ENCODE results near the gene ENPP5. TPM values are rescaled to one million over a fixed set of nuclear protein-coding genes. Genes with fewer than 3 reads are reported as not detected.

The ENPP5 gene
- total and polyA plus RNA-seq, 12 donors = 1.8 to 6.0 (median 4.5) TPM

DNA sequence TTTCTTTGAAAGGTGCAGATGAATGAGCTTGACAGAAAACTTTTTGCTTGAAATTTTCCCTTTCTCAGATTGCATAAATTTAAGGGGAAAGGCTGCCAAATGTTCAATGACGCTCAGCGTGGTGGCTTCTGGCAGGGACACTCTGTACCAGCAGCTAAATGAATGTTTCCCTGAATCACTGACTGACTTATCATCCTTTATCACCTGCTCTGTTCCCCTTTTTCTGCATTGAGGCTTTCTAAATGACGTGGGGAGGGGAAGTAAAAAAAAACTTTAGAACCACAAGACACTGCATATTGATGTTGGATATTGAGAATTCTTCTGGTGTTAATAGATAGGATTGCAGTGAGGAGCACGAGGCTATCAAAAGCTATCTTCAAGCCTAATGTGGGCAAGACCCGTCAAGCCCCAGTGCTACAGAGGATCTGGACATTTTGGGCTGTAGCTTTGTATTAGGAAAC is 46.9 kb upstream of the ENPP5 start:
- Histone ChIP-seq H3K4me1 (peaks cover 0 to 39% (median 11%) of the 10 kb centered on the region in 9 donors), H3K27ac (peak overlapping the region in 5 of 10 donors; percentile 11 to 54 (median 31)), H3K9me3 (no peaks in the 10 kb centered on the region), H3K27me3 (no peaks in the 10 kb centered on the region), H3K36me3 (peaks cover 0 to 13% (median 0%) of the 10 kb centered on the region in 9 donors), H3K4me3 (no peak overlapping the region)
- no peak for DNase-seq
- ATAC-seq = peak in 6 of 8 donors; percentile 56 to 85 (median 74)
- TF ChIP-seq, protein P1, sequence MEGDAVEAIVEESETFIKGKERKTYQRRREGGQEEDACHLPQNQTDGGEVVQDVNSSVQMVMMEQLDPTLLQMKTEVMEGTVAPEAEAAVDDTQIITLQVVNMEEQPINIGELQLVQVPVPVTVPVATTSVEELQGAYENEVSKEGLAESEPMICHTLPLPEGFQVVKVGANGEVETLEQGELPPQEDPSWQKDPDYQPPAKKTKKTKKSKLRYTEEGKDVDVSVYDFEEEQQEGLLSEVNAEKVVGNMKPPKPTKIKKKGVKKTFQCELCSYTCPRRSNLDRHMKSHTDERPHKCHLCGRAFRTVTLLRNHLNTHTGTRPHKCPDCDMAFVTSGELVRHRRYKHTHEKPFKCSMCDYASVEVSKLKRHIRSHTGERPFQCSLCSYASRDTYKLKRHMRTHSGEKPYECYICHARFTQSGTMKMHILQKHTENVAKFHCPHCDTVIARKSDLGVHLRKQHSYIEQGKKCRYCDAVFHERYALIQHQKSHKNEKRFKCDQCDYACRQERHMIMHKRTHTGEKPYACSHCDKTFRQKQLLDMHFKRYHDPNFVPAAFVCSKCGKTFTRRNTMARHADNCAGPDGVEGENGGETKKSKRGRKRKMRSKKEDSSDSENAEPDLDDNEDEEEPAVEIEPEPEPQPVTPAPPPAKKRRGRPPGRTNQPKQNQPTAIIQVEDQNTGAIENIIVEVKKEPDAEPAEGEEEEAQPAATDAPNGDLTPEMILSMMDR (IDR thresholded peaks at IDR 0.05) = no peak
- 51 to 55% methylated on average over 5 of the region's 5 CpGs for WGBS, 2 donors
- intact Hi-C loops (cut with DNase I) = loop anchor here in 2 of 10 donors (5.0 to 10.0 kb wide), 2 partner anchors 125 to 417 kb away; no protein-coding TSS in a partner anchor

DNA sequence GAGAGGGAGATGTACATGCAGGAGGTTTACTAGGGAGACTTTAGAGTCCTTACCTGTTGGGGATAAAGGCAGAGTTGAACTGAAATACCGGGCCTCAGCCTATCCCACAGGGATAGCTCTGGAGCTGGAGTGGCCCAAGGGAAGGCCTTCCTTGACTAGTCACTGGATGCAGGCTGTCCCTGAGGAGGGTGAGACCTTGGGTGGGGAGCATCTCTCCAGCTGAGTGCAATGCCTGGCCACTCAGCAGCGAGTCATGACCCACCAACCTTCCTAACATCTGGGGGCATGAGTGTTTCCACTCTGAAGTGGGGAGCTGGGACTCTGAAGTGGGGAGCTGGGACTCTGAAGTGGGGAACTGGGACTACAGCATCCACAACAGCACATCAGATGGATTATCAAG is 46.1 kb upstream of the ENPP5 start:
- Histone ChIP-seq H3K9me3 (no peaks in the 10 kb centered on the region), H3K4me3 (no peak overlapping the region), H3K27ac (peak overlapping the region in 1 of 10 donors; percentile 18), H3K36me3 (peaks cover 0 to 6% (median 0%) of the 10 kb centered on the region in 9 donors), H3K27me3 (no peaks in the 10 kb centered on the region), H3K4me1 (peaks cover 0 to 39% (median 11%) of the 10 kb centered on the region in 9 donors)
- ATAC-seq = peak in 1 of 8 donors; percentile 51
- TF ChIP-seq, protein P1 (IDR thresholded peaks at IDR 0.05) = no peak
- 82 to 90% methylated on average over 2 of the region's 2 CpGs for WGBS, 2 donors
- no peak for DNase-seq
- intact Hi-C loops (cut with DNase I) = loop anchor here in 2 of 10 donors (5.0 to 10.0 kb wide), 2 partner anchors 125 to 418 kb away; no protein-coding TSS in a partner anchor

DNA sequence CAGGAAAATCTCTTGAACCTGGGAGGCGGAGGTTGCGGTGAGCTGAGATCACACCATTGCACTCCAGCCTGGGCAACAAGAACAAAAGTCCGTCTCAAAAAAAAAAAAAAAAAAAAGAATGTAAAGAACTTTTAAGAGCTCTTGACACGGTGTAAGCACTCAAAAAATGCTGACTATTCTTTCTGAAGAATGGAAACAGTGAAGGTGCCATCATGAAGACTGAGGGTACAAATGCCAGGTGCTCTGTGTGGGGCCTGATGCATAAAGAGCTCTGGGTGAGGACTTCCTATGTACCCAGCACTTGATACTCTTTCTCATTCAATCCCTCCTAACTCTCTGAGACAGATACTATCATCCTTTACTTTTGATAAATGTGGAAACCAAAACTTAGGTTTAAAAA is 45.0 kb upstream of the ENPP5 start:
- Histone ChIP-seq H3K9me3 (no peaks in the 10 kb centered on the region), H3K27ac (no peak overlapping the region), H3K4me3 (no peak overlapping the region), H3K4me1 (peaks cover 0 to 36% (median 11%) of the 10 kb centered on the region in 9 donors), H3K36me3 (no peaks in the 10 kb centered on the region), H3K27me3 (no peaks in the 10 kb centered on the region)
- intact Hi-C loops (cut with DNase I) = loop anchor here in 2 of 10 donors (5.0 to 10.0 kb wide), 2 partner anchors 123 to 419 kb away; no protein-coding TSS in a partner anchor
- TF ChIP-seq, protein P1 (IDR thresholded peaks at IDR 0.05) = no peak
- DNase-seq (no peak), ATAC-seq (no peak)
- WGBS, 2 donors = 81 to 92% methylated on average over 4 of the region's 4 CpGs

DNA sequence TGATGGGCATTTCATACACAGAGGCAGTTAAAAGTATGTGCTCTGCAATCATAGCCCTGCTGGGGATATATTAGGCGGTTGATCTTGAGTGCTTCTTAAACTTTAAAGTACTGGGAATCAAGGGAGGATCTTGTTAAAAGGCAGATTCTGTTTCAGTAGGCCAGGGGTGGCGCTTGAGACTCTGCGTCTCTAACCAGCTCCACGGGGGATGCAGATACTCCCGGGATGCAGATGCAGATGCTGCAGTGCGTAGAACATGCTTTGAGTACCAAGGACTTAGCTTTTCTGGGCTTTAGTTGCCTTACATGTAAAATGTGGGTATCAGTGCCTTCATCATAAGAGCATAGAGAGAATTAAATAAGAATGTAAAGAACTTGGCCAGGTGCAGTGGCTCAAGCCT is 44.4 kb upstream of the ENPP5 start:
- Histone ChIP-seq H3K27me3 (no peaks in the 10 kb centered on the region), H3K9me3 (no peaks in the 10 kb centered on the region), H3K4me1 (peaks cover 0 to 30% (median 8%) of the 10 kb centered on the region in 9 donors), H3K27ac (no peak overlapping the region), H3K4me3 (no peak overlapping the region), H3K36me3 (no peaks in the 10 kb centered on the region)
- 75 to 83% methylated on average over 6 of the region's 6 CpGs for WGBS, 2 donors
- intact Hi-C loops (cut with DNase I) = loop anchor here in 2 of 10 donors (5.0 to 10.0 kb wide), 2 partner anchors 123 to 420 kb away; no protein-coding TSS in a partner anchor
- ATAC-seq (no peak), DNase-seq (no peak)
- TF ChIP-seq, protein P1 (IDR thresholded peaks at IDR 0.05) = no peak
